ENCODE measurements around the gene TMEM191C.

DNA sequence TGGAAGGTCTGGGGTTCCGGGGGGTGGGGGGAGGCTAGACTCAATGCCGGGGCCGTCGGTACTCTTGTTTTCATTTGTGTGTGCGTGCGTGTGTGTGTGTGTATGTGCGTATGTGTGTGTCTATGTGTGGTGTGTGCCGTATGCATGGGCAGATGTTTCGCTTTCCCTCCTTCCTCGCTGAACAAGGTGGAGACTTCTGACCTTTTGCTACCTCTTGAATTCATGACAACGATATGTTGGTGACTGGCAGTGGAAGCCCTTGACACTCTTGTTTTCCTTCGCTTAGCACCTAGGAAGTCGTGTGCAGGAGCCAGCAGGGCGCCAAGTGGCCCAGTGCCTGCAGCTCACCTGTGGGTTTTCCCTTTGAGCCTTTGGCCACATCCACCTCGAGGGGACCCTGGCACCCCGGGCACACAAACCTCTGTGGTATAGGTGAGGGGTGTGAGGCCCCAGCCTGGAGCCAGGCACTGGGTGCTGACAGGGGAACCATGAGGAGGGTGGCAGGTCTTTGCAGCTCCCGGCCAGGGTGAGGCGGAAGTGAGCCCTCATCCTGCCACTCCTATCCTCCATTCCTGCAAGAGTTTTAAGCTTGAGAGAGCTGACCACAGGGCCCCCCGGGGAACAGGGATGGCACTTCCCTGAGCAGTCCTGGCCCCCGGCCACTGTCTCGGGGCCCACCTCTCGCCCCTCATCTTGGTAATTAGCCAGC is 19.3 kb upstream of the TMEM191C start:
- no peak for TF ChIP-seq POLR2A (IDR thresholded peaks at IDR 0.05; ENCODE audit: low read length)
- TF ChIP-seq GATA1 (IDR thresholded peaks at IDR 0.05; ENCODE audit: low read depth, low read length), result no peak
